ENCODE results near the gene RSPH9.

Gene RSPH9

GRCh38 chr6:43639984-43640800, 4.6 kb upstream of the RSPH9 start:
- H3K4me3 ChIP-seq (ENCODE audit: low read length in 2 of 2): no peak overlapping the region
- peaks cover 24 to 60% of the 10 kb centered on the region in 2 donors for H3K36me3 ChIP-seq (replicated peaks in 1 of 2; ENCODE audit: control insufficient read depth in 2 of 2, insufficient read depth in 2 of 2, low read length in 2 of 2)
- no CpG with 5 or more reads among the region's 21 CpGs for WGBS, 2 donors (ENCODE audit: extremely low coverage in 2 of 2, insufficient read length in 2 of 2, insufficient replicate concordance in 1 of 2)

GRCh38 chr6:43645613-43645964, 753 bp downstream of the RSPH9 start:
- Histone ChIP-seq H3K14ac (ENCODE audit: low read length) (no peak overlapping the region), H2BK15ac (ENCODE audit: low read length) (peak overlapping the region; percentile 97), H3K36me3 (replicated peaks in 1 of 2; ENCODE audit: control insufficient read depth in 2 of 2, insufficient read depth in 2 of 2, low read length in 2 of 2) (peaks cover 7 to 21% of the 10 kb centered on the region in 2 donors), H3K27ac (replicated peaks; ENCODE audit: low read length) (peak overlapping the region; percentile 88), H2AK5ac (ENCODE audit: low read depth, low read length) (no peak overlapping the region), H3K4ac (ENCODE audit: low read length) (no peak overlapping the region), H2AFZ (ENCODE audit: low read length) (no peak overlapping the region), H3K27me3 (ENCODE audit: control insufficient read depth in 3 of 3, insufficient read depth in 3 of 3, low read depth in 1 of 3, low read length in 3 of 3) (no peaks in the 10 kb centered on the region), H3K18ac (ENCODE audit: low read length) (peak overlapping the region; percentile 80), H2BK120ac (ENCODE audit: low read depth, low read length) (no peak overlapping the region), H2BK12ac (ENCODE audit: low read length) (no peak overlapping the region), H3K9me3 (replicated peaks in 1 of 2; ENCODE audit: control insufficient read depth in 2 of 2, insufficient read depth in 1 of 2, low read depth in 1 of 2, low read length in 2 of 2) (no peaks in the 10 kb centered on the region), H2BK5ac (ENCODE audit: low read length) (no peak overlapping the region), H3K79me1 (ENCODE audit: low read depth, low read length) (no peaks in the 10 kb centered on the region), H4K8ac (ENCODE audit: low read depth, low read length) (no peak overlapping the region), H3K4me2 (ENCODE audit: insufficient read depth, low read length, poor library complexity, severe bottlenecking) (peak overlapping the region; percentile 69), H3K9ac (ENCODE audit: low read depth, low read length, poor library complexity) (no peak overlapping the region), H3K23ac (ENCODE audit: low read depth, low read length, poor library complexity) (no peak overlapping the region), H3K4me3 (ENCODE audit: low read length in 2 of 2) (peak overlapping the region in 1 of 2 donors; percentile 77), H3K4me1 (ENCODE audit: control insufficient read depth in 2 of 2, insufficient read depth in 1 of 2, low read depth in 1 of 2, low read length in 2 of 2) (peaks cover 0 to 6% of the 10 kb centered on the region in 2 donors), H4K91ac (ENCODE audit: low read depth, low read length, poor library complexity) (no peak overlapping the region)
- DNase-seq (ENCODE audit: low spot score): no peak
- WGBS, 2 donors (ENCODE audit: extremely low coverage in 2 of 2, insufficient read length in 2 of 2, insufficient replicate concordance in 1 of 2): no CpG with 5 or more reads among the region's 9 CpGs

More at GRCh38 chr6:43639984-43640800, 4.6 kb upstream of the RSPH9 start:
- H3K4me2 ChIP-seq (ENCODE audit: insufficient read depth, low read length, poor library complexity, severe bottlenecking): no peak overlapping the region
- H4K8ac ChIP-seq (ENCODE audit: low read depth, low read length): no peak overlapping the region
- no peak overlapping the region for H2BK12ac ChIP-seq (ENCODE audit: low read length)
- H4K91ac ChIP-seq (ENCODE audit: low read depth, low read length, poor library complexity): no peak overlapping the region
- no peak overlapping the region for H2AFZ ChIP-seq (ENCODE audit: low read length)
- H3K27me3 ChIP-seq (ENCODE audit: control insufficient read depth in 3 of 3, insufficient read depth in 3 of 3, low read depth in 1 of 3, low read length in 3 of 3): no peaks in the 10 kb centered on the region
- H3K14ac ChIP-seq (ENCODE audit: low read length): no peak overlapping the region
- no peak overlapping the region for H2BK15ac ChIP-seq (ENCODE audit: low read length)
- no peak overlapping the region for H2BK120ac ChIP-seq (ENCODE audit: low read depth, low read length)
- no peak overlapping the region for H3K9ac ChIP-seq (ENCODE audit: low read depth, low read length, poor library complexity)
- DNase-seq (ENCODE audit: low spot score): no peak
- no peak overlapping the region for H3K18ac ChIP-seq (ENCODE audit: low read length)
- H3K4me1 ChIP-seq (ENCODE audit: control insufficient read depth in 2 of 2, insufficient read depth in 1 of 2, low read depth in 1 of 2, low read length in 2 of 2): peaks cover 6 to 11% of the 10 kb centered on the region in 2 donors
- H3K23ac ChIP-seq (ENCODE audit: low read depth, low read length, poor library complexity): no peak overlapping the region
- no peak overlapping the region for H3K27ac ChIP-seq (replicated peaks; ENCODE audit: low read length)
- no peaks in the 10 kb centered on the region for H3K9me3 ChIP-seq (replicated peaks in 1 of 2; ENCODE audit: control insufficient read depth in 2 of 2, insufficient read depth in 1 of 2, low read depth in 1 of 2, low read length in 2 of 2)
- peak overlapping the region; percentile 44 for H2BK5ac ChIP-seq (ENCODE audit: low read length)
- no peak overlapping the region for H2AK5ac ChIP-seq (ENCODE audit: low read depth, low read length)
- H3K4ac ChIP-seq (ENCODE audit: low read length): peak overlapping the region; percentile 55
- peaks cover 7% of the 10 kb centered on the region for H3K79me1 ChIP-seq (ENCODE audit: low read depth, low read length)

GRCh38 chr6:43647613-43648012, 2.8 kb downstream of the RSPH9 start:
- H3K9ac ChIP-seq (ENCODE audit: low read depth, low read length, poor library complexity): no peak overlapping the region
- H3K14ac ChIP-seq (ENCODE audit: low read length): no peak overlapping the region
- no peak for DNase-seq (ENCODE audit: low spot score)
- no peak overlapping the region for H4K8ac ChIP-seq (ENCODE audit: low read depth, low read length)
- peaks cover 0 to 6% of the 10 kb centered on the region in 2 donors for H3K4me1 ChIP-seq (ENCODE audit: control insufficient read depth in 2 of 2, insufficient read depth in 1 of 2, low read depth in 1 of 2, low read length in 2 of 2)
- H3K27me3 ChIP-seq (ENCODE audit: control insufficient read depth in 3 of 3, insufficient read depth in 3 of 3, low read depth in 1 of 3, low read length in 3 of 3): no peaks in the 10 kb centered on the region
- no peak overlapping the region for H2BK5ac ChIP-seq (ENCODE audit: low read length)
- no peaks in the 10 kb centered on the region for H3K79me1 ChIP-seq (ENCODE audit: low read depth, low read length)
- H3K23ac ChIP-seq (ENCODE audit: low read depth, low read length, poor library complexity): no peak overlapping the region
- H4K91ac ChIP-seq (ENCODE audit: low read depth, low read length, poor library complexity): no peak overlapping the region
- no peak overlapping the region for H3K4me2 ChIP-seq (ENCODE audit: insufficient read depth, low read length, poor library complexity, severe bottlenecking)
- no peaks in the 10 kb centered on the region for H3K9me3 ChIP-seq (replicated peaks in 1 of 2; ENCODE audit: control insufficient read depth in 2 of 2, insufficient read depth in 1 of 2, low read depth in 1 of 2, low read length in 2 of 2)
- H3K36me3 ChIP-seq (replicated peaks in 1 of 2; ENCODE audit: control insufficient read depth in 2 of 2, insufficient read depth in 2 of 2, low read length in 2 of 2): peaks cover 0 to 3% of the 10 kb centered on the region in 2 donors
- WGBS, 2 donors (ENCODE audit: extremely low coverage in 2 of 2, insufficient read length in 2 of 2, insufficient replicate concordance in 1 of 2): no CpG with 5 or more reads among the region's 3 CpGs
- H3K4ac ChIP-seq (ENCODE audit: low read length): no peak overlapping the region
- no peak overlapping the region for H2AFZ ChIP-seq (ENCODE audit: low read length)
- no peak overlapping the region for H3K27ac ChIP-seq (replicated peaks; ENCODE audit: low read length)
- no peak overlapping the region for H2BK120ac ChIP-seq (ENCODE audit: low read depth, low read length)
- H2AK5ac ChIP-seq (ENCODE audit: low read depth, low read length): no peak overlapping the region
- H3K18ac ChIP-seq (ENCODE audit: low read length): no peak overlapping the region
- H2BK12ac ChIP-seq (ENCODE audit: low read length): no peak overlapping the region
- H2BK15ac ChIP-seq (ENCODE audit: low read length): no peak overlapping the region
- no peak overlapping the region for H3K4me3 ChIP-seq (ENCODE audit: low read length in 2 of 2)

GRCh38 chr6:43648248-43648647, 3.4 kb downstream of the RSPH9 start:
- DNase-seq (ENCODE audit: low spot score): no peak
- Histone ChIP-seq H3K27ac (replicated peaks; ENCODE audit: low read length) (no peak overlapping the region), H2AK5ac (ENCODE audit: low read depth, low read length) (no peak overlapping the region), H3K9ac (ENCODE audit: low read depth, low read length, poor library complexity) (no peak overlapping the region), H3K79me1 (ENCODE audit: low read depth, low read length) (no peaks in the 10 kb centered on the region), H4K8ac (ENCODE audit: low read depth, low read length) (no peak overlapping the region), H3K18ac (ENCODE audit: low read length) (no peak overlapping the region), H3K9me3 (replicated peaks in 1 of 2; ENCODE audit: control insufficient read depth in 2 of 2, insufficient read depth in 1 of 2, low read depth in 1 of 2, low read length in 2 of 2) (no peaks in the 10 kb centered on the region), H3K14ac (ENCODE audit: low read length) (no peak overlapping the region), H3K4ac (ENCODE audit: low read length) (no peak overlapping the region), H4K91ac (ENCODE audit: low read depth, low read length, poor library complexity) (no peak overlapping the region), H2BK12ac (ENCODE audit: low read length) (no peak overlapping the region), H3K4me1 (ENCODE audit: control insufficient read depth in 2 of 2, insufficient read depth in 1 of 2, low read depth in 1 of 2, low read length in 2 of 2) (peaks cover 0 to 6% of the 10 kb centered on the region in 2 donors), H2BK120ac (ENCODE audit: low read depth, low read length) (no peak overlapping the region), H3K27me3 (ENCODE audit: control insufficient read depth in 3 of 3, insufficient read depth in 3 of 3, low read depth in 1 of 3, low read length in 3 of 3) (no peaks in the 10 kb centered on the region), H2AFZ (ENCODE audit: low read length) (no peak overlapping the region), H2BK15ac (ENCODE audit: low read length) (no peak overlapping the region), H3K23ac (ENCODE audit: low read depth, low read length, poor library complexity) (no peak overlapping the region), H3K4me2 (ENCODE audit: insufficient read depth, low read length, poor library complexity, severe bottlenecking) (no peak overlapping the region), H2BK5ac (ENCODE audit: low read length) (no peak overlapping the region), H3K36me3 (replicated peaks in 1 of 2; ENCODE audit: control insufficient read depth in 2 of 2, insufficient read depth in 2 of 2, low read length in 2 of 2) (peaks cover 0 to under 1% of the 10 kb centered on the region in 2 donors), H3K4me3 (ENCODE audit: low read length in 2 of 2) (no peak overlapping the region)
- no CpG with 5 or more reads among the region's 2 CpGs for WGBS, 2 donors (ENCODE audit: extremely low coverage in 2 of 2, insufficient read length in 2 of 2, insufficient replicate concordance in 1 of 2)
